ELR (cell line): ENCODE results near the gene COPS4.
A peak's percentile ranks its signal among the peaks of the same experiment; 100 is the strongest.
"Not testable (repeated sequence)": the region's sequence is repeated elsewhere in the genome, so short reads cannot be mapped to it uniquely, and the experiment has no call there.

Experiments used
- DNase-seq: peaks from one replicate; pipeline ENCODE4 v3.0.0-alpha.2; 2015; ENCODE audit warnings: low read depth

Gene COPS4

GRCh38 chr4:83034630-83035494, at the start of gene COPS4:
Gene COPS4 (plus strand): TSS chr4:83035183. CDS start chr4:83035225, 42 bp downstream.
- peak; percentile 99 for DNase-seq

GRCh38 chr4:82987519-82987918, 47.5 kb upstream of the COPS4 start:
- not testable (repeated sequence) for DNase-seq

GRCh38 chr4:82988323-82988832, 46.6 kb upstream of the COPS4 start:
- peak; percentile 91 for DNase-seq

GRCh38 chr4:82989575-82990429, 45.2 kb upstream of the COPS4 start:
- DNase-seq, result no peak

GRCh38 chr4:82994834-82995233, 40.1 kb upstream of the COPS4 start:
- no peak for DNase-seq

GRCh38 chr4:82998898-82999297, 36.1 kb upstream of the COPS4 start:
- no peak for DNase-seq

- no peak for DNase-seq
Observed at GRCh38 chr4:83002329-83002728, 32.7 kb upstream of the COPS4 start.

- not testable (repeated sequence) for DNase-seq
Observed at GRCh38 chr4:83003044-83003791, 31.8 kb upstream of the COPS4 start.

- DNase-seq, result peak; percentile 13
Observed at GRCh38 chr4:83009529-83009928, 25.5 kb upstream of the COPS4 start.

GRCh38 chr4:83010111-83010521, 24.9 kb upstream of the COPS4 start:
- peak; percentile 63 for DNase-seq

- DNase-seq, result peak; percentile 78
Observed at GRCh38 chr4:83010522-83011318, 24.3 kb upstream of the COPS4 start, which contains the start of gene LIN54. Gene LIN54 (minus strand): TSS chr4:83010823. CDS start chr4:82984844, 25,979 bp downstream.

- peak; percentile 13 for DNase-seq
Observed at GRCh38 chr4:83011689-83012199, 23.2 kb upstream of the COPS4 start.

- DNase-seq, result peak; percentile 49
Observed at GRCh38 chr4:83012200-83012686, 22.7 kb upstream of the COPS4 start.

- DNase-seq, result peak; percentile 98
Observed at GRCh38 chr4:83012687-83013419, 22.1 kb upstream of the COPS4 start.

- peak; percentile 6 for DNase-seq
Observed at GRCh38 chr4:83013420-83013867, 21.5 kb upstream of the COPS4 start.

GRCh38 chr4:83013902-83014301, 21.1 kb upstream of the COPS4 start:
- DNase-seq, result no peak

GRCh38 chr4:83019794-83020494, 15.0 kb upstream of the COPS4 start:
- DNase-seq, result no peak

- DNase-seq, result peak; percentile 74
Observed at GRCh38 chr4:83022724-83023450, 12.1 kb upstream of the COPS4 start.
